Stomach (tissue), 9 donors: ENCODE results near the gene RNASEH2A. TPM values are rescaled to one million over a fixed set of nuclear protein-coding genes. Genes with fewer than 3 reads are reported as not detected.

Experiments
- DNase-seq, 2 donors: peaks; one replicate each; pipeline versions ENCODE4 v3.0.0 to v3.0.0-alpha.2; 2013 to 2019
- H3K27ac ChIP-seq, 5 donors: fragments of 200-600 bp in 4 of 5; sonication (generic) in 4 of 5; one replicate each; pipeline ENCODE4 v1.5.1; 2013 to 2019; ENCODE audit warnings: mild to moderate bottlenecking in 1 of 5, moderate library complexity in 1 of 5
- H3K27me3 ChIP-seq, 3 donors: fragments of 200-600 bp; sonication (generic); one replicate each; pipeline ENCODE4 v1.5.1; 2017 to 2019; ENCODE audit warnings: mixed run types in 1 of 3
- H3K36me3 ChIP-seq, 4 donors: fragments of 200-600 bp; sonication (generic); 1 replicate in 3 of 4; 2 replicates in 1 of 4; pipeline ENCODE4 v1.5.1; 2016 to 2019
- H3K4me1 ChIP-seq, 4 donors: fragments of 200-600 bp; sonication (generic); one replicate each; pipeline ENCODE4 v1.5.1; 2016 to 2019
- H3K4me3 ChIP-seq, 4 donors: fragments of 200-600 bp; sonication (generic) in 3 of 4; one replicate each; pipeline ENCODE4 v1.5.1; 2016 to 2019; ENCODE audit warnings: mild to moderate bottlenecking in 1 of 4
- H3K9me3 ChIP-seq, 4 donors: fragments of 200-600 bp; sonication (generic); one replicate each; pipeline ENCODE4 v1.5.1; 2016 to 2019
- EP300 ChIP-seq: sonication (generic); formaldehyde crosslinking; IDR thresholded peaks from one replicate; pipeline ENCODE4 v1.6.1; 2017; ENCODE audit warnings: antibody characterized with exemption
- POLR2A ChIP-seq, 4 donors: fragments of 450-650 bp; IDR thresholded peaks; one replicate each; pipeline ENCODE4 v1.6.1; 2016; ENCODE audit warnings: antibody characterized with exemption in 4 of 4, control low read depth in 2 of 4, mild to moderate bottlenecking in 1 of 4, moderate library complexity in 1 of 4
- POLR2AphosphoS5 ChIP-seq, 3 donors: sonication (generic); formaldehyde crosslinking; IDR thresholded peaks; one replicate each; pipeline ENCODE4 v1.6.1; 2016; ENCODE audit warnings: antibody characterized with exemption in 3 of 3
- WGBS, 5 donors: extraction: QIAGEN DNeasy Blood & Tissue Kit in 3 of 5; methylation state at CpG; one replicate each; pipeline versions ENCODE4 v1.1.5 to v1.1.7; 2013 to 2018; 5-methylcytosine and 5-hydroxymethylcytosine counted together
- intact Hi-C: fragments of 100-400 bp; cut with DNase I; formaldehyde crosslinking; loops from one replicate; pipeline ENCODE4 v1.15.1; 2023; ENCODE audit warnings: low total_unique reads
- polyA plus RNA-seq, 3 donors: library from polyadenylated mRNA; stranded (reverse); fragments of 200-250 nt; gene quantifications; one replicate each; pipeline ENCODE4 v1.2.3, GENCODE V29; 2013
- total RNA-seq, 5 donors: library from RNA; depleted of rRNA; stranded (reverse); fragments of >200 nt; gene quantifications; one replicate each; pipeline versions ENCODE4 v1.1.0 to v1.2.3, GENCODE V29; 2014 to 2016
- TF ChIP-seq, protein P1 (sequence below), 7 experiments: fragments of 450-650 bp in 4 of 7; fragments of 200-600 bp in 3 of 7; sonication (generic) in 3 of 7; IDR thresholded peaks; one replicate each; pipeline ENCODE4 v1.5.1; 2016 to 2019; ENCODE audit warnings: antibody characterized with exemption in 7 of 7, control low read depth in 2 of 7, mild to moderate bottlenecking in 1 of 7
- donor health status: healthy with polysubstance abuse.
- donor health status: Bipolar disorder and iron deficiency.
- donor health status: healthy.

The RNASEH2A gene
- total and polyA plus RNA-seq, 8 donors, result 0.45 to 36.2 (median 6.3) TPM

DNA sequence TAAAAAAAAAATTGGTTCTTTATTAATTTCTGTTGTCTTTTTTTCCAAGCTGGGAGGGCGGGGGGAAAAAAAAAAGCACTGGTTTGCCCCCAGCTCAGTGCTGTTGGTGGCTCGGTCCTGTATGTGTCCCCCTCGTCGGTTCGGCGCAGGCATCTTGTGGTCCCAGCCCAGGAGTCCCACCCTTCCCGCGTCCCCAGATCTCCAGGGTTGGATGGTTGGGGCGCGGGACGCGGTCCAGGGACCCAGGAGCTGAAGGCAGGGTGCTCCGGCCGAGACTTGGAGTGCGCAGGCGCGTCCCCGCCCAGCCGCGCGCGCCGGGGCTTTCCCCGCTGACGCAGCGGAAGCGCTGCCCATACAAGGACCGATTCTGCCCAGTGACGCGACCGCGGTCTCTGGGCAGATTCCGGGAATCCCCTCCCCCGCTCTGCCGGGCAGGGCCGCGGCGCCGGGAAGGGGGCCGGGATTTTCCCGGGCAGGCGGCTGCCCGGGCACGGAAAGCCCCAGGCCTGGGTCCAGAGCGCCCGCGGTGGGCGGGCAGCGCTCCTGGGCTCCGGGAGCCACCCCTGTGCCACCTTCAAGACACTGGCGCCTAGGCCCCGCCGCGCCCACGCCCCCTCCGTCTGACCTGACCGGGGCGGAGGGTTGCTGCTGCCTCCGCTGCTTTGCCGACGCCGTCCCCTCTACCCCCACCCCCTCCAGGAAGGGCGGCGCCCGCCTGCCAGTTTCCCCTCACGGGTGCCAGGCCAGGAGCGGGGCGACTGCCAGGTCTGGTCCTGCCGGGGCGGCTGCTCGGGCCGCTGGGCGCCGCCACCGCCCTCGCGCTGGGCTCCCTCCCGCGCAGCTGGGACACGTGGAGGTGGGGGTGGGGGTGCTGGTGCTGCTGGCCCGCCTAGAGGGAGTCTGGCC, 12.8 kb upstream of the RNASEH2A start:
- peak; percentile 95 to 99 for DNase-seq
- intact Hi-C loops, result no loop called here
- H3K36me3 ChIP-seq, result peaks cover 0 to 17% (median 15%) of the 10 kb centered on the region in 4 donors
- TF ChIP-seq EP300 (peak; percentile 95), POLR2A (IDR thresholded peaks at IDR 0.05) (peak in 2 of 4 donors; percentile 56 to 80), POLR2AphosphoS5 (IDR thresholded peaks at IDR 0.05) (peak; percentile 86 to 99 (median 97))
- TF ChIP-seq, protein P1, sequence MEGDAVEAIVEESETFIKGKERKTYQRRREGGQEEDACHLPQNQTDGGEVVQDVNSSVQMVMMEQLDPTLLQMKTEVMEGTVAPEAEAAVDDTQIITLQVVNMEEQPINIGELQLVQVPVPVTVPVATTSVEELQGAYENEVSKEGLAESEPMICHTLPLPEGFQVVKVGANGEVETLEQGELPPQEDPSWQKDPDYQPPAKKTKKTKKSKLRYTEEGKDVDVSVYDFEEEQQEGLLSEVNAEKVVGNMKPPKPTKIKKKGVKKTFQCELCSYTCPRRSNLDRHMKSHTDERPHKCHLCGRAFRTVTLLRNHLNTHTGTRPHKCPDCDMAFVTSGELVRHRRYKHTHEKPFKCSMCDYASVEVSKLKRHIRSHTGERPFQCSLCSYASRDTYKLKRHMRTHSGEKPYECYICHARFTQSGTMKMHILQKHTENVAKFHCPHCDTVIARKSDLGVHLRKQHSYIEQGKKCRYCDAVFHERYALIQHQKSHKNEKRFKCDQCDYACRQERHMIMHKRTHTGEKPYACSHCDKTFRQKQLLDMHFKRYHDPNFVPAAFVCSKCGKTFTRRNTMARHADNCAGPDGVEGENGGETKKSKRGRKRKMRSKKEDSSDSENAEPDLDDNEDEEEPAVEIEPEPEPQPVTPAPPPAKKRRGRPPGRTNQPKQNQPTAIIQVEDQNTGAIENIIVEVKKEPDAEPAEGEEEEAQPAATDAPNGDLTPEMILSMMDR (IDR thresholded peaks at IDR 0.05), result peak in 1 of 7 experiments; percentile 12
- 0 to 1% (median 0%) methylated on average over 26 to 81 of the region's 81 CpGs for WGBS, 5 donors
- H3K9me3 ChIP-seq, result no peaks in the 10 kb centered on the region
- peak overlapping the region; percentile 79 to 93 (median 86) for H3K4me3 ChIP-seq
- peaks cover 38 to 48% (median 45%) of the 10 kb centered on the region in 4 donors for H3K4me1 ChIP-seq
- H3K27me3 ChIP-seq, result no peaks in the 10 kb centered on the region
- peak overlapping the region; percentile 92 to 100 (median 99) for H3K27ac ChIP-seq

DNA sequence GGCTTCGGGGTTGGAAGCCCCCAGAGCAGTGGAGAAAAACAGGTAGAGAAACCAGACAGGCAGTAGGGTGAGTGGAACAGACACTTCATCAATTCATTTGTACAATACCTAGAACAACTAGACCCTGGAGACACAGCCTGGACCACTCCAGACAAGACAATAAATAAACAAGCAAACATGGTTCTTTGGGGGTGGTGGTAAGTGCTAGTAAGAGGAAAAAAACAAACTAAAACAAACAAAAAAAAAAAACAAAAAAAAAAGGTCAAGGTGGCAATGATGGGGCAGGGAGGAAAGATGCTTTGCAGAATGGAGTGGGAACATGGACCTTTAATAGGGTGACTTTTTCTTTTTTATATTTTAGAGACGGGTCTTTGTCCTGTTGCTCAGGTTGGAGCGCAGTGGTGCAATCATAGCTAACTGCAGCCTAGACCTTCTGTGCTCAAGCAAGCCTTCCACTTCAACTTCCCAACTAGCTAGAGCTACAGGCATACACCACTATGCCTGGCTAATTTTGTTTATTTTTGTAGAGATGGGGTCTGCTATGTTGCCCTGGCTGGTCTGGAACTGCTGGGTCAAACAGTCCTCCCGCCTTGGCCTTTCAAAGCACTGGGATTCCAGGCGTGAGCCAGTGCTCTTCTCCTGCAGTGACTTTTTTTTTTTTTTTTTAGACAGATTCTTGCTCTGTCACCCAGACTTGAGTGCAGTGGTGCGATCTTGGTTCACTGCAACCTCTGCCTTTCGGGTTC, 12.0 kb upstream of the RNASEH2A start:
- TF ChIP-seq EP300 (no peak), POLR2A (IDR thresholded peaks at IDR 0.05) (peak in 1 of 4 donors; percentile 27), POLR2AphosphoS5 (IDR thresholded peaks at IDR 0.05) (peak in 1 of 3 donors; percentile 29)
- TF ChIP-seq, protein P1 (IDR thresholded peaks at IDR 0.05), result no peak
- Histone ChIP-seq H3K36me3 (peaks cover 6 to 26% (median 23%) of the 10 kb centered on the region in 4 donors), H3K9me3 (no peaks in the 10 kb centered on the region), H3K27me3 (no peaks in the 10 kb centered on the region), H3K4me1 (peaks cover 29 to 42% (median 37%) of the 10 kb centered on the region in 4 donors), H3K4me3 (peak overlapping the region; percentile 79 to 93 (median 86)), H3K27ac (peak overlapping the region; percentile 92 to 100 (median 99))
- intact Hi-C loops, result no loop called here
- DNase-seq, result peak in 1 of 2 donors; percentile 40
- 55 to 66% (median 60%) methylated on average over 7 of the region's 7 CpGs for WGBS, 5 donors

DNA sequence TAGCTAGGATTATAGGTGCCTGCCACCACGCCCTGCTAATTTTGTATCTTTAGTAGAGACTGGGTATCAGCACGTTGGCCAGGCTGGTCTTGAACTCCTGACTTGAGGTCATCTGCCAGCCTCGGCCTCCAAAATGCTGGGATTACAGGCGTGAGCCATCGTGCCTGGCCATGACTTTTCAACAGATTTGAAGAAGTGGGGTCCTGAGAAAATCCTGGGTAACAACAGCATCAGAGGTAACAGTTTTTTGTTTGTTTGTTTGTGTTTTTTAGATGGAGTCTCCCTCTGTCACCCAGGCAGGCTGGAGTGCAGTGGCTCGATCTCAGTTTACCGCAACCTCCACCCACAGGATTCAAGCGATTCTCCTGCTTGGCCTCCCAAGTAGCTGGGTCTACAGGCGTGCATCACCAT, 11.4 kb upstream of the RNASEH2A start:
- no peaks in the 10 kb centered on the region for H3K27me3 ChIP-seq
- H3K9me3 ChIP-seq, result no peaks in the 10 kb centered on the region
- WGBS, 5 donors, result 83 to 86% (median 85%) methylated on average over 9 of the region's 9 CpGs
- TF ChIP-seq EP300 (no peak), POLR2AphosphoS5 (IDR thresholded peaks at IDR 0.05) (peak in 1 of 3 donors; percentile 38), POLR2A (IDR thresholded peaks at IDR 0.05) (no peak)
- TF ChIP-seq, protein P1 (IDR thresholded peaks at IDR 0.05), result no peak
- peak overlapping the region in 1 of 4 donors; percentile 89 for H3K4me3 ChIP-seq
- peaks cover 12 to 32% (median 29%) of the 10 kb centered on the region in 4 donors for H3K36me3 ChIP-seq
- H3K4me1 ChIP-seq, result peaks cover 26 to 47% (median 39%) of the 10 kb centered on the region in 4 donors
- H3K27ac ChIP-seq, result peak overlapping the region; percentile 59 to 100 (median 94)
- intact Hi-C loops, result no loop called here
- no peak for DNase-seq
